ENCODE data around the gene SLC7A5.
"Not testable (repeated sequence)": the region's sequence is repeated elsewhere in the genome, so short reads cannot be mapped to it uniquely, and the experiment has no call there.

DNA sequence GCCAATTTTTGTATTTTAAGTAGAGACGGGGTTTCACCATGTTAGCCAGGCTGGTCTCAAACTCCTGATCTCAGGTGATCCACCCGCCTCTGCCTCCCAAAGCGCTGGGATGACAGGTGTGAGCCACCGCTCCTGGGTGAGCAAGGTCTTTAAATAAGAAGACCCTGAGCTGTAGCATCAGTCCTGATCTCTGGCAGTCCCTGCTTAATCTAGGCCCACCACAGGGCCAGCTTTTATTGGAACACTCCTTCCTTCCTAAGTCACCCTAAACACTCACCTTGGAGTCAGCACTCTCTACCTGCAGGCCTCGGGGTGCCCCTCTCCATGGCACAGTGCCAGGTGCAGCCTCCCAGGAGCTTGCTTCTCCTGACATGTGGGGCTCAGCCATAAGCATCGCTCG, 36.2 kb upstream of the SLC7A5 start:
- not testable (repeated sequence) for TF ChIP-seq CTCF, POLR2AphosphoS5 (IDR thresholded peaks at IDR 0.05)
